Measurements from ENCODE around the gene CROCC2.

DNA sequence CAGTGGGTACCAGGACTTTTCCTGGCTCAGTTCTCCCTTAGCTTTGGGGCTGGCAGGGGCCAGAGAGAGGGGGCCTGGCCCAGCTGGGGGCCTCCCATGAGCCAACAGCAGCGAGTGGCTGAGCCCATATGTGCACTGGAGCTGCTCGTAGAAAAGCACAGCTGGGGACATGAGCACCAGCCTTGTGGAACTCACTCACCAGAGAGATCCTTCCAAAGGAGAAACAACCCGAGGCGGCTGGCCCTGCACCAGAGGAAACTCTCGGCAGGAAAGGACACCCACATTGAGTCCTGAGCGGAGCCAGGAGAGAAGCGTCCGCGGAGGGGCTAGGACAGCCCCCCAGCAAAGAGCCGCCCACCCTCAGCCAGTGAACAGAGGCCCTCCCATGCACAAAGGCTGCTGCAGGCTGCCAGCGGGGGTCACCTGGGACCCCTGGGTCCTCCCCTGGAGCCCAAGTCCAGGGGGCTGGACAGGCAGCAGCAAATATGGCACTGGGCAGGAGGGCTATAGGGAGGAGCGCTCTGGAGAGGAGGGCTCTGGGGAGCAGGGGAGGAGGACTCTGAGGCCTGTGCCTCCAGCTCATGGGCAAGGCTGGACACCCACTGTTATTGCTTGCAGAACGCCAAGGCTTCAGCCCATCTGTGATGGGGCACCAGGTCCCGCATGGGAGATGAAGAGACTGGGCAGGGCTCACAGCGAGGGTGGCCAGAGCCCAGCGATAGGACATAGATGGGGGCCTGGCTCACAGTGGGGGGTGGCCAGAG is 50.2 kb downstream of the CROCC2 start:
- TF ChIP-seq, protein P1, sequence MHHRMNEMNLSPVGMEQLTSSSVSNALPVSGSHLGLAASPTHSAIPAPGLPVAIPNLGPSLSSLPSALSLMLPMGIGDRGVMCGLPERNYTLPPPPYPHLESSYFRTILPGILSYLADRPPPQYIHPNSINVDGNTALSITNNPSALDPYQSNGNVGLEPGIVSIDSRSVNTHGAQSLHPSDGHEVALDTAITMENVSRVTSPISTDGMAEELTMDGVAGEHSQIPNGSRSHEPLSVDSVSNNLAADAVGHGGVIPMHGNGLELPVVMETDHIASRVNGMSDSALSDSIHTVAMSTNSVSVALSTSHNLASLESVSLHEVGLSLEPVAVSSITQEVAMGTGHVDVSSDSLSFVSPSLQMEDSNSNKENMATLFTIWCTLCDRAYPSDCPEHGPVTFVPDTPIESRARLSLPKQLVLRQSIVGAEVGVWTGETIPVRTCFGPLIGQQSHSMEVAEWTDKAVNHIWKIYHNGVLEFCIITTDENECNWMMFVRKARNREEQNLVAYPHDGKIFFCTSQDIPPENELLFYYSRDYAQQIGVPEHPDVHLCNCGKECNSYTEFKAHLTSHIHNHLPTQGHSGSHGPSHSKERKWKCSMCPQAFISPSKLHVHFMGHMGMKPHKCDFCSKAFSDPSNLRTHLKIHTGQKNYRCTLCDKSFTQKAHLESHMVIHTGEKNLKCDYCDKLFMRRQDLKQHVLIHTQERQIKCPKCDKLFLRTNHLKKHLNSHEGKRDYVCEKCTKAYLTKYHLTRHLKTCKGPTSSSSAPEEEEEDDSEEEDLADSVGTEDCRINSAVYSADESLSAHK (tag by site-specific recombination; IDR thresholded peaks at IDR 0.05) = no peak
- TF ChIP-seq ZNF184 (tag by site-specific recombination; IDR thresholded peaks at IDR 0.05) (no peak), YY1 (tag by site-specific recombination; IDR thresholded peaks at IDR 0.05) (no peak), ZNF747 (tag by site-specific recombination; IDR thresholded peaks at IDR 0.05) (no peak), ZNF707 (tag by site-specific recombination; IDR thresholded peaks at IDR 0.05) (no peak), ZNF24 (tag by site-specific recombination; IDR thresholded peaks at IDR 0.05) (no peak), ZFP3 (tag by site-specific recombination; IDR thresholded peaks at IDR 0.05; ENCODE audit: low read depth) (no peak), RBAK (tag by site-specific recombination; IDR thresholded peaks at IDR 0.05) (no peak), ZBTB48 (tag by site-specific recombination; IDR thresholded peaks at IDR 0.05) (no peak), ZNF548 (tag by site-specific recombination; IDR thresholded peaks at IDR 0.05) (no peak)
- TF ChIP-seq, protein P2, sequence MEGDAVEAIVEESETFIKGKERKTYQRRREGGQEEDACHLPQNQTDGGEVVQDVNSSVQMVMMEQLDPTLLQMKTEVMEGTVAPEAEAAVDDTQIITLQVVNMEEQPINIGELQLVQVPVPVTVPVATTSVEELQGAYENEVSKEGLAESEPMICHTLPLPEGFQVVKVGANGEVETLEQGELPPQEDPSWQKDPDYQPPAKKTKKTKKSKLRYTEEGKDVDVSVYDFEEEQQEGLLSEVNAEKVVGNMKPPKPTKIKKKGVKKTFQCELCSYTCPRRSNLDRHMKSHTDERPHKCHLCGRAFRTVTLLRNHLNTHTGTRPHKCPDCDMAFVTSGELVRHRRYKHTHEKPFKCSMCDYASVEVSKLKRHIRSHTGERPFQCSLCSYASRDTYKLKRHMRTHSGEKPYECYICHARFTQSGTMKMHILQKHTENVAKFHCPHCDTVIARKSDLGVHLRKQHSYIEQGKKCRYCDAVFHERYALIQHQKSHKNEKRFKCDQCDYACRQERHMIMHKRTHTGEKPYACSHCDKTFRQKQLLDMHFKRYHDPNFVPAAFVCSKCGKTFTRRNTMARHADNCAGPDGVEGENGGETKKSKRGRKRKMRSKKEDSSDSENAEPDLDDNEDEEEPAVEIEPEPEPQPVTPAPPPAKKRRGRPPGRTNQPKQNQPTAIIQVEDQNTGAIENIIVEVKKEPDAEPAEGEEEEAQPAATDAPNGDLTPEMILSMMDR (tag by site-specific recombination; IDR thresholded peaks at IDR 0.05) = no peak
- TF ChIP-seq, protein P3, sequence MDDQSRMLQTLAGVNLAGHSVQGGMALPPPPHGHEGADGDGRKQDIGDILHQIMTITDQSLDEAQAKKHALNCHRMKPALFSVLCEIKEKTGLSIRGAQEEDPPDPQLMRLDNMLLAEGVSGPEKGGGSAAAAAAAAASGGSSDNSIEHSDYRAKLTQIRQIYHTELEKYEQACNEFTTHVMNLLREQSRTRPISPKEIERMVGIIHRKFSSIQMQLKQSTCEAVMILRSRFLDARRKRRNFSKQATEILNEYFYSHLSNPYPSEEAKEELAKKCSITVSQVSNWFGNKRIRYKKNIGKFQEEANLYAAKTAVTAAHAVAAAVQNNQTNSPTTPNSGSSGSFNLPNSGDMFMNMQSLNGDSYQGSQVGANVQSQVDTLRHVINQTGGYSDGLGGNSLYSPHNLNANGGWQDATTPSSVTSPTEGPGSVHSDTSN (CRISPR knock-in tag; IDR thresholded peaks at IDR 0.05) = no peak
